Stimulated activated CD8-positive, alpha-beta memory T cell treated with anti-CD3 and anti-CD28 coated beads, Interleukin-15, amount 100 ng/mL, for 24 hours (primary cell): ENCODE results near the gene MCM6.
A peak's percentile ranks its signal among the peaks of the same experiment; 100 is the strongest.
"Not testable (repeated sequence)": the region's sequence is repeated elsewhere in the genome, so short reads cannot be mapped to it uniquely, and the experiment has no call there.

Experiments
- DNase-seq: peaks from one replicate; pipeline ENCODE4 v3.0.0-alpha.2; 2020; ENCODE audit warnings: low read depth

MCM6 gene

GRCh38 chr2:135876066-135876711, at the start of gene MCM6:
Gene MCM6, minus strand, starts transcription at chr2:135876443. Its CDS starts 78 bp downstream, at chr2:135876365.
- DNase-seq: peak; percentile 95

GRCh38 chr2:135925571-135925970, 49.3 kb upstream of the MCM6 start:
- DNase-seq: no peak

- DNase-seq: no peak
Observed at GRCh38 chr2:135916207-135916606, 40.0 kb upstream of the MCM6 start.

- no peak for DNase-seq
Observed at GRCh38 chr2:135914485-135914884, 38.2 kb upstream of the MCM6 start.

GRCh38 chr2:135913727-135914365, 37.6 kb upstream of the MCM6 start:
- no peak for DNase-seq

GRCh38 chr2:135909976-135910375, 33.7 kb upstream of the MCM6 start:
- no peak for DNase-seq

- no peak for DNase-seq
Observed at GRCh38 chr2:135905679-135906078, 29.4 kb upstream of the MCM6 start.

GRCh38 chr2:135904341-135904989, 28.2 kb upstream of the MCM6 start:
- DNase-seq: no peak

GRCh38 chr2:135903650-135904049, 27.4 kb upstream of the MCM6 start:
- DNase-seq: no peak

- DNase-seq: no peak
Observed at GRCh38 chr2:135899567-135899966, 23.3 kb upstream of the MCM6 start.

- no peak for DNase-seq
Observed at GRCh38 chr2:135898234-135898786, 22.1 kb upstream of the MCM6 start.

- DNase-seq: no peak
Observed at GRCh38 chr2:135894930-135895329, 18.7 kb upstream of the MCM6 start.

- DNase-seq: no peak
Observed at GRCh38 chr2:135893374-135893794, 17.1 kb upstream of the MCM6 start.

- no peak for DNase-seq
Observed at GRCh38 chr2:135890835-135891234, 14.6 kb upstream of the MCM6 start.

- DNase-seq: no peak
Observed at GRCh38 chr2:135890149-135890548, 13.9 kb upstream of the MCM6 start.

- not testable (repeated sequence) for DNase-seq
Observed at GRCh38 chr2:135888587-135888986, 12.3 kb upstream of the MCM6 start.

GRCh38 chr2:135885709-135886108, 9.5 kb upstream of the MCM6 start:
- no peak for DNase-seq

GRCh38 chr2:135882415-135882814, 6.2 kb upstream of the MCM6 start:
- DNase-seq: no peak

- DNase-seq: not testable (repeated sequence)
Observed at GRCh38 chr2:135876770-135877169, 527 bp upstream of the MCM6 start.

GRCh38 chr2:135875491-135876065, 665 bp downstream of the MCM6 start:
- peak; percentile 41 for DNase-seq

GRCh38 chr2:135874777-135875365, 1.4 kb downstream of the MCM6 start:
- no peak for DNase-seq

- no peak for DNase-seq
Observed at GRCh38 chr2:135870571-135870970, 5.7 kb downstream of the MCM6 start.
